Gastrocnemius medialis (tissue), 4 donors: ENCODE measurements around the gene MSANTD3.

Source experiments
- POLR2A ChIP-seq, 2 donors: fragments of 450-650 bp; IDR thresholded peaks; one replicate each; pipeline ENCODE4 v1.6.1; 2017; ENCODE audit warnings: antibody characterized with exemption in 2 of 2, mild to moderate bottlenecking in 2 of 2, moderate library complexity in 2 of 2
- TF ChIP-seq, protein P1 (sequence below), 5 experiments: fragments of 450-650 bp in 3 of 5; fragments of 200-600 bp in 2 of 5; sonication (generic) in 2 of 5; IDR thresholded peaks in 4 of 5; conservative IDR thresholded peaks in 1 of 5; 1 replicate in 4 of 5; 2 replicates in 1 of 5; pipeline ENCODE4 v1.5.1; 2016 to 2019; ENCODE audit warnings: antibody characterized with exemption in 5 of 5, mild to moderate bottlenecking in 3 of 5, moderate library complexity in 3 of 5

GRCh38 chr9:100499866-100500265, 72.9 kb downstream of the MSANTD3 start:
- TF ChIP-seq POLR2A (IDR thresholded peaks at IDR 0.05) = no peak
- TF ChIP-seq, protein P1, sequence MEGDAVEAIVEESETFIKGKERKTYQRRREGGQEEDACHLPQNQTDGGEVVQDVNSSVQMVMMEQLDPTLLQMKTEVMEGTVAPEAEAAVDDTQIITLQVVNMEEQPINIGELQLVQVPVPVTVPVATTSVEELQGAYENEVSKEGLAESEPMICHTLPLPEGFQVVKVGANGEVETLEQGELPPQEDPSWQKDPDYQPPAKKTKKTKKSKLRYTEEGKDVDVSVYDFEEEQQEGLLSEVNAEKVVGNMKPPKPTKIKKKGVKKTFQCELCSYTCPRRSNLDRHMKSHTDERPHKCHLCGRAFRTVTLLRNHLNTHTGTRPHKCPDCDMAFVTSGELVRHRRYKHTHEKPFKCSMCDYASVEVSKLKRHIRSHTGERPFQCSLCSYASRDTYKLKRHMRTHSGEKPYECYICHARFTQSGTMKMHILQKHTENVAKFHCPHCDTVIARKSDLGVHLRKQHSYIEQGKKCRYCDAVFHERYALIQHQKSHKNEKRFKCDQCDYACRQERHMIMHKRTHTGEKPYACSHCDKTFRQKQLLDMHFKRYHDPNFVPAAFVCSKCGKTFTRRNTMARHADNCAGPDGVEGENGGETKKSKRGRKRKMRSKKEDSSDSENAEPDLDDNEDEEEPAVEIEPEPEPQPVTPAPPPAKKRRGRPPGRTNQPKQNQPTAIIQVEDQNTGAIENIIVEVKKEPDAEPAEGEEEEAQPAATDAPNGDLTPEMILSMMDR (IDR thresholded peaks at IDR 0.05 in 4 of 5, conservative IDR thresholded peaks at IDR 0.05 in 1 of 5) = no peak
